NCI-H774 (cell line): ENCODE results near the gene MGAM2.

Experiments
- DNase-seq: peaks from one replicate; lab custom pipeline; 2025; lab: John Stamatoyannopoulos, UW

MGAM2 gene

DNA sequence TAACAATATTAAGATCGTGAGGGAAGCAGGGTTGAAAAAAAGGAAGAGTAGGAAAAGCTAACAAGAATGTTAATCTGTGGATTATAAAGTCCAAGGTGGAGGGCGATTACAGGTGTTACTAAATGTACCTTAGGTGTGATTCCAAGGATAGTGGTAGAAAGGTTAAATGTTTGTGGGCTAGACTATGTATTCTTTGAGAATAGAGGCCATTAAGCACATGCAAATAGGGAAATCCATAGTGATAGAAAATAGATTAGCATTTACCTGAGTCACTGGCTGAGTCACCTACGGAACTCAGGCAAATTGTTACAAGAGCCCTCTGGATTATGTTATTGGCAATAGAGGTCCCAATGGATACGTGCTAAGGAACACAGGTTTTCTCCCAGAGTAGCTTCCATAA, 9.0 kb downstream of the MGAM2 start:
- no peak for DNase-seq

DNA sequence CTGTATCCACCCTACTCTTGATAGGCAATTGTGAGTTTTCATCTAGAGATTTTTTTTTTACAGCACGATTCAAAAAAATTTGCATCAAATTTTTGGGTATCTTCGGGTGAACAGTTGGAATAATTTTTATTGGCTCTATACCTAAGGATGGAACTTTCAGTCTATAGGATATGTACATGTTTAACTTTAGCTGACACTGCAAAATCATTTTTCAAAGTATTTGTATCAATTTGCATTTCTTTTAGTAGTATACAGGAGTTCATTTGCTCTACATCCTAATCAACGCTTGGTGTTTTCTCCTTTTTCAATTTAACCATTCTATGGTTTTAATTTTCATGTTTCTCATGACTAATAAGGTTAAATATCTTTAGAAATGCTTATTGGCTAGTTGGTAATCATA, 11.7 kb downstream of the MGAM2 start:
- no peak for DNase-seq

- DNase-seq = no peak
Observed at GRCh38 chr7:142125256-142125955, 13.9 kb downstream of the MGAM2 start.

DNA sequence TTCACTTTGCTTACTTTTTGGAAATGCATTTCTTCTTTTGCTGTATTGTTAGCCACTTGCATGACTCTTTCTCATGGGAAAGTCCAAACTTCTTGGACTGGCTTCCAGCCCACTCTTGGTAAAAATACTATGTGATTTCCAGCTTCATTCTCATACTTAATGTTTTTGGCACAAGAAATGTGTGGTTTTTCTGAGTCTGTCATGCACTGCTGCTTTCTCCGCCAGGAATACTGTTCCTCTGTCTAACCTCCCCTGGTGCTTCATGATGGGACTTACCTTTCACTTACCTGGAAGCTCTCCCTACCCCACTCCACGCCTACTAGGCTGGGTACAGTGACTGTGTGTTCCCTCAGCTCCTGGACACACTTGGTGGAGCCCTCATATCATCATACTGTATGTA, 18.7 kb downstream of the MGAM2 start:
- DNase-seq = no peak

- no peak for DNase-seq
Observed at GRCh38 chr7:142131439-142132185, 20.1 kb downstream of the MGAM2 start.

- no peak for DNase-seq
Observed at GRCh38 chr7:142133731-142134148, 22.2 kb downstream of the MGAM2 start.

DNA sequence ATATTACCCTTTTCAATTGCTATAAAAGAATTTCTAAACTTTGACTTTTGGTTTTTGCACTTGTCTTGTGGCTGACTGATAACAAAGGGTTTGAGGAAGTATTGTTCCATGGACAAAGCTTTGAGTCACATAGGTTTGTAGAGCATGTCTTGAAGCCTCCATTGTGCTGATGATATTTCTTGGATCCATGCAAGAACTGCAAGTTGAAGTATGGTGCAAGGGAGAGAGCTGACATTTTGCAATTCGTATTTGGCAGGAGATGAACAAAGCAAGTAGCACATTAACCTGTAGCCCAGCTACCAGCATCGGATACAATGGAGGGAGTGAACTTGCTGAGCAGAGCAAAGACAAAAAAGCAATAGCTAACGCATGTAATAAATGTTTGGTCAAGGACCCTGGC, 23.4 kb downstream of the MGAM2 start:
- no peak for DNase-seq

GRCh38 chr7:142138996-142139395, 27.5 kb downstream of the MGAM2 start:
- no peak for DNase-seq

GRCh38 chr7:142139597-142140400, 28.3 kb downstream of the MGAM2 start:
- DNase-seq = no peak

- DNase-seq = no peak
Observed at GRCh38 chr7:142140401-142140959, 29.0 kb downstream of the MGAM2 start.

DNA sequence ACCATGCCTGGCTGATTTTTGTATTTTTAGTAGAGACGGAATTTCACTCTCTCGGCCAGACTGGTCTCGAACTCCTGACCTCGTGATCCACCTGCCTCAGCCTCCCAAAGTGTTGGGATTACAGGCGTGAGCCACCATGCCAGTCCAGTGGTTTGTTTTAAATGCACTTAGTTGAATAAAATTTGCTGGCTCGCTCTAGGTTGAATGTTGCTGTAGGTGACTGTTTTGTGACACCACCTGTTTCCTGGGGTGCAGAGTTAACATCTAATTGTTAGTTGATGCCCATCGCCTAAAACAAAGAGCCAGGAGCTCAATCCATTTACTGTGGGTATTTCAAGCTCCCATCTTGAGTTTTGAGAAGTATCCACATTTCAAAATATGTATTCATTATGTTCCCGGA, 31.2 kb downstream of the MGAM2 start:
- DNase-seq = no peak

DNA sequence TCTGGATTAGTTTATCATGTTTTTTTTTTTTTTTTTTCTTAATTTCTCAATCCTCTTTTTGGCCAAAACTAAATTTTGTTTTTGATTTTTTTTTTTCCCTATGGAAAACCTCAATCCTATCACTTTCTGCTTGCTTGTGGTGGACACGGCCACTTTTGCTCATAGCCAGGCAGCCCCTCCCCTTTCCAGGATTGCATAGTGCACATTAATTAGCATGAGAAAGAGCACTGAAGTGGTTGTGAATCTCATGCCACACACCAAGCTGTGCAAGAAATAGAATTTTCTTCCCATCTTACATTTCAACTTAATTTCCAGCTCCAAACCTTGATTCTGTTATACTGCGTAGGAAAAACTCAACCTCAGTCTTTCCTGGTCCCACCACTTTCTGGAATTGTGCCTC, 34.6 kb downstream of the MGAM2 start:
- DNase-seq = no peak

DNA sequence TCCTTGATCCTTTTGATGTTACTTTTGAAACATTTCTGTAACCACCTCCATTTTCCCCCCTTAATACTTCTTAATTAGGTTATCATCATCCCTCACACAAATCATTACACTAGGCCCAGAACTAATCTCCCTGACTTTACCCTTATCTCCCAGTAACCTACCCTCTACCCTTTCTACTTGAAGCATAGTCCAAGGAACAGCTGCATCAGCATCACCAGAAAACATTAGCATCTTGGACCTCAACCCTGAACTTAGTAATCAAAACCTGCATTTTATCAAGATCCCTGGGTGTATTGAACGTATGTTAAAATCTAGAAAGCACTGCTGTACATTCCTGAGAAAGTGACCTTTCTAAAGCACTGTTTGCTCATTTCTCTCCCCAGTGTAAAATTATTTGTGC, 38.8 kb downstream of the MGAM2 start:
- no peak for DNase-seq

- no peak for DNase-seq
Observed at GRCh38 chr7:142150869-142151268, 39.4 kb downstream of the MGAM2 start.

DNA sequence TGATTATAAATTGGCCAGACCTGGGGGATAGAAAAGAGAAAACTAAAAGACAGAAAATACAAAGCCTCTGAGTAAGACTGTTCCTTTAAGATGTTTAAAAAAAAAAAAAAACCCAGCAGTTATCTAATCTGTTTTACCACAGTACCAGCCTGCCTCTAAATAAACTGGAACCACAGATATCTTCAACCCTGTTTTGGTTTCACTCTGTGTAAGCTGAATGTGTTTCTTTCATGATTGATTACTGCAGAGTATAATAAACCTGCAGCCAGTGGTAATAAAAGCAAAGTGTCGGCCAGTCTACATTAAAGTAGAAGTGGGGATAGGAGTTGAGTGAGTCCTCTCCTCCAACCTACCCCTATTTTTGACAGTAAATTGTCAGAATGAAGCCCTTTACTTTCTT, 40.6 kb downstream of the MGAM2 start:
- no peak for DNase-seq

GRCh38 chr7:142153400-142153799, 41.9 kb downstream of the MGAM2 start:
- DNase-seq = peak; percentile 30

DNA sequence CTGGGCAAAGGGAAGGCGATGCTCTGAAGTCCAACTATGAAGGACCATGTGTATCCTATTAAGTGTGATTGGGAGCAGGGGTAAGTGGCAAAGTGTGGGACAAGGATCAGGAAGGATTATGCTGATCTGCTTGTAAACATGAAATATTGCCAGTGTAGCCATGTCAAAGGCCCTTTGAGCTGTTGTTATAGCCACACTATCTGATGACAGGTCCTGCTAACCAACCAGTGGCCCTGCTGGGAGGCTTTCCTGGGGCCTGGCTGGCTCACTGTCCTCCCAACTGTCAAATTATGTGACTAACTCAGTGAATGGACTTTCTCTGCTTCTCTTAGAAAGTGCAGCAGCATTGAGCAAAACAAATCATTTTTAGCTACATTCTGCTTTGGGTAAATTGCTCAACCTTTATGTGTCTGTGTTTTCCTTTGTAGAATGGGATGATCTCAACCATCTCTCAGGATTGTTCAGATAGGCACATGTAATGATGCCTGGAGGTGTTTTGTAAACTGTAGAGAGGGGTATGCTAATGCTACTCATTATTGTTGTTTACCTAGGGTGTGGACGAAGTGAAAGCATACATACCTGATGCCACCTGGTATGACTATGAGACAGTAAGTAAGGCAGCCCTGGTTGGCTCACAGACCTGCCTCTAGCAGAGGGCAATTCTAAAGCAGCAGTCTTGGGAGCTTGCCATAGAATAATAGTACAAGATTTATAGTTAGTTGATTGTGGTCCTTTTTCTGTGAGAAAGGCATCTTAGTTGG, 47.4 kb downstream of the MGAM2 start:
- peak; percentile 61 for DNase-seq

GRCh38 chr7:142161921-142162320, 50.4 kb downstream of the MGAM2 start:
- no peak for DNase-seq

- DNase-seq = no peak
Observed at GRCh38 chr7:142168746-142169145, 57.2 kb downstream of the MGAM2 start.

- no peak for DNase-seq
Observed at GRCh38 chr7:142172932-142173331, 61.4 kb downstream of the MGAM2 start.

GRCh38 chr7:142174441-142174840, 62.9 kb downstream of the MGAM2 start:
- no peak for DNase-seq

GRCh38 chr7:142175594-142175993, 64.1 kb downstream of the MGAM2 start:
- DNase-seq = no peak
